ENCODE data around the gene NTRK2. TPM values are rescaled to one million over a fixed set of nuclear protein-coding genes. Genes with fewer than 3 reads are reported as not detected.

Gene NTRK2
- total RNA-seq, 1 experiment from 2014 or later, result not detected

DNA sequence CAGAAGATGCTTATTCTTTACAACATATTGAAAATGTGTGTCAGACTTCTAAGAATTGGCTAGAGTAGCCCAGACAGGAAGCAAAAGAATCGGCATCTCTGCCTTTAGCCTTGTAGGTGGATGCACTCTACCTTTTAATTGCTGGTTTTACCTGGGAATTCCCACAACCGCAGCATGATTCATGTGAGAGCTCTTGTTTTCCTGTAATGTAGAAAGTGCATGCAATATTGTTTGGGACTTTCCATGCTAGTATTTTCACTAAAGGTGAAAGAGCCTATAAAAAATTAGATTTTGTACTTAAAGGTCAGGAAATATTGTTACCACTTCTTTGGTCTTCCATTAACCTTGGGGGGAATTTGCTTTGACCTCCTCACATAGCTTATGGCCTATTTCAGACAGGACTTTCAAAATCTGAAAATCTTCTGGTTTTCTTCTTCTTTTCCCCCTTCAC is 89.8 kb downstream of the NTRK2 start:
- peaks cover 4% of the 10 kb centered on the region; the same call in 1 of the 2 replicates for H3K27me3 ChIP-seq (ENCODE audit: insufficient read depth, low read length)
- no peak overlapping the region for H3K4me2 ChIP-seq (ENCODE audit: low read length)
- no peaks in the 10 kb centered on the region for H3K79me2 ChIP-seq (ENCODE audit: insufficient read depth, low read length)
- H3K9me2 ChIP-seq (ENCODE audit: insufficient read depth), result no peaks in the 10 kb centered on the region
- H3K4me3 ChIP-seq (replicated peaks in 1 of 2; ENCODE audit: low read depth in 1 of 2, low read length in 2 of 2), result no peak overlapping the region
- no peaks in the 10 kb centered on the region for H3K36me3 ChIP-seq (ENCODE audit: control insufficient read depth in 1 of 2, insufficient read depth in 2 of 2, low read length in 2 of 2)
- no peaks in the 10 kb centered on the region for H3K9me3 ChIP-seq (ENCODE audit: control insufficient read depth in 1 of 2, insufficient read depth in 1 of 2, low read depth in 1 of 2, low read length in 2 of 2)
- ChIA-PET RAD21 (ENCODE audit: low non-redundant PET in 1 of 2, low total read pairs in 2 of 2, uncharacterized antibody in 2 of 2, unreplicated experiment in 2 of 2) (no interaction called here), CTCF (no interaction called here), POLR2A (no interaction called here)
- H3K4me1 ChIP-seq (ENCODE audit: control insufficient read depth in 1 of 2, insufficient read depth in 2 of 2, low read length in 2 of 2), result no peaks in the 10 kb centered on the region
- no TSS peak for BruUV-seq (replicated peaks)
- H4K20me1 ChIP-seq (ENCODE audit: insufficient read depth), result no peaks in the 10 kb centered on the region
- no peak overlapping the region for H3K9ac ChIP-seq (ENCODE audit: low read length)
- no peak overlapping the region for H2AFZ ChIP-seq (ENCODE audit: low read depth, low read length, poor library complexity, severe bottlenecking)
- no peak for DNase-seq (ENCODE audit: low read depth, low spot score)
- no peak overlapping the region for H3K27ac ChIP-seq (ENCODE audit: low read depth, low read length)
- no peak for ATAC-seq
- TF ChIP-seq, protein P1, sequence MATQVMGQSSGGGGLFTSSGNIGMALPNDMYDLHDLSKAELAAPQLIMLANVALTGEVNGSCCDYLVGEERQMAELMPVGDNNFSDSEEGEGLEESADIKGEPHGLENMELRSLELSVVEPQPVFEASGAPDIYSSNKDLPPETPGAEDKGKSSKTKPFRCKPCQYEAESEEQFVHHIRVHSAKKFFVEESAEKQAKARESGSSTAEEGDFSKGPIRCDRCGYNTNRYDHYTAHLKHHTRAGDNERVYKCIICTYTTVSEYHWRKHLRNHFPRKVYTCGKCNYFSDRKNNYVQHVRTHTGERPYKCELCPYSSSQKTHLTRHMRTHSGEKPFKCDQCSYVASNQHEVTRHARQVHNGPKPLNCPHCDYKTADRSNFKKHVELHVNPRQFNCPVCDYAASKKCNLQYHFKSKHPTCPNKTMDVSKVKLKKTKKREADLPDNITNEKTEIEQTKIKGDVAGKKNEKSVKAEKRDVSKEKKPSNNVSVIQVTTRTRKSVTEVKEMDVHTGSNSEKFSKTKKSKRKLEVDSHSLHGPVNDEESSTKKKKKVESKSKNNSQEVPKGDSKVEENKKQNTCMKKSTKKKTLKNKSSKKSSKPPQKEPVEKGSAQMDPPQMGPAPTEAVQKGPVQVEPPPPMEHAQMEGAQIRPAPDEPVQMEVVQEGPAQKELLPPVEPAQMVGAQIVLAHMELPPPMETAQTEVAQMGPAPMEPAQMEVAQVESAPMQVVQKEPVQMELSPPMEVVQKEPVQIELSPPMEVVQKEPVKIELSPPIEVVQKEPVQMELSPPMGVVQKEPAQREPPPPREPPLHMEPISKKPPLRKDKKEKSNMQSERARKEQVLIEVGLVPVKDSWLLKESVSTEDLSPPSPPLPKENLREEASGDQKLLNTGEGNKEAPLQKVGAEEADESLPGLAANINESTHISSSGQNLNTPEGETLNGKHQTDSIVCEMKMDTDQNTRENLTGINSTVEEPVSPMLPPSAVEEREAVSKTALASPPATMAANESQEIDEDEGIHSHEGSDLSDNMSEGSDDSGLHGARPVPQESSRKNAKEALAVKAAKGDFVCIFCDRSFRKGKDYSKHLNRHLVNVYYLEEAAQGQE (IDR thresholded peaks at IDR 0.05; ENCODE audit: low read depth), result no peak
- no peak for TF ChIP-seq SP1 (IDR thresholded peaks at IDR 0.05; ENCODE audit: low read depth)
- TF ChIP-seq POLR2A (IDR thresholded peaks at IDR 0.05; ENCODE audit: borderline replicate concordance, extremely low read depth, insufficient read depth, insufficient read length), result no peak
- TF ChIP-seq ELF1 (IDR thresholded peaks at IDR 0.05; ENCODE audit: borderline replicate concordance, low read depth), result no peak
- TF ChIP-seq, protein P2, sequence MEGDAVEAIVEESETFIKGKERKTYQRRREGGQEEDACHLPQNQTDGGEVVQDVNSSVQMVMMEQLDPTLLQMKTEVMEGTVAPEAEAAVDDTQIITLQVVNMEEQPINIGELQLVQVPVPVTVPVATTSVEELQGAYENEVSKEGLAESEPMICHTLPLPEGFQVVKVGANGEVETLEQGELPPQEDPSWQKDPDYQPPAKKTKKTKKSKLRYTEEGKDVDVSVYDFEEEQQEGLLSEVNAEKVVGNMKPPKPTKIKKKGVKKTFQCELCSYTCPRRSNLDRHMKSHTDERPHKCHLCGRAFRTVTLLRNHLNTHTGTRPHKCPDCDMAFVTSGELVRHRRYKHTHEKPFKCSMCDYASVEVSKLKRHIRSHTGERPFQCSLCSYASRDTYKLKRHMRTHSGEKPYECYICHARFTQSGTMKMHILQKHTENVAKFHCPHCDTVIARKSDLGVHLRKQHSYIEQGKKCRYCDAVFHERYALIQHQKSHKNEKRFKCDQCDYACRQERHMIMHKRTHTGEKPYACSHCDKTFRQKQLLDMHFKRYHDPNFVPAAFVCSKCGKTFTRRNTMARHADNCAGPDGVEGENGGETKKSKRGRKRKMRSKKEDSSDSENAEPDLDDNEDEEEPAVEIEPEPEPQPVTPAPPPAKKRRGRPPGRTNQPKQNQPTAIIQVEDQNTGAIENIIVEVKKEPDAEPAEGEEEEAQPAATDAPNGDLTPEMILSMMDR (IDR thresholded peaks at IDR 0.05 in 2 of 3, conservative IDR thresholded peaks at IDR 0.05 in 1 of 3; ENCODE audit: borderline replicate concordance in 1 of 3, insufficient read depth in 1 of 3, low read depth in 2 of 3, low read length in 2 of 3), result no peak
- TF ChIP-seq, protein P3, sequence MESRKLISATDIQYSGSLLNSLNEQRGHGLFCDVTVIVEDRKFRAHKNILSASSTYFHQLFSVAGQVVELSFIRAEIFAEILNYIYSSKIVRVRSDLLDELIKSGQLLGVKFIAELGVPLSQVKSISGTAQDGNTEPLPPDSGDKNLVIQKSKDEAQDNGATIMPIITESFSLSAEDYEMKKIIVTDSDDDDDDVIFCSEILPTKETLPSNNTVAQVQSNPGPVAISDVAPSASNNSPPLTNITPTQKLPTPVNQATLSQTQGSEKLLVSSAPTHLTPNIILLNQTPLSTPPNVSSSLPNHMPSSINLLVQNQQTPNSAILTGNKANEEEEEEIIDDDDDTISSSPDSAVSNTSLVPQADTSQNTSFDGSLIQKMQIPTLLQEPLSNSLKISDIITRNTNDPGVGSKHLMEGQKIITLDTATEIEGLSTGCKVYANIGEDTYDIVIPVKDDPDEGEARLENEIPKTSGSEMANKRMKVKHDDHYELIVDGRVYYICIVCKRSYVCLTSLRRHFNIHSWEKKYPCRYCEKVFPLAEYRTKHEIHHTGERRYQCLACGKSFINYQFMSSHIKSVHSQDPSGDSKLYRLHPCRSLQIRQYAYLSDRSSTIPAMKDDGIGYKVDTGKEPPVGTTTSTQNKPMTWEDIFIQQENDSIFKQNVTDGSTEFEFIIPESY (IDR thresholded peaks at IDR 0.05; ENCODE audit: extremely low read depth, insufficient replicate concordance, low read length), result no peak
- TF ChIP-seq JUND (IDR thresholded peaks at IDR 0.05), result no peak
- TF ChIP-seq TCF7L2 (IDR thresholded peaks at IDR 0.05; ENCODE audit: borderline replicate concordance, extremely low read depth, insufficient read depth, insufficient read length), result no peak
- intact Hi-C loops (cut with micrococcal nuclease), result no loop called here

Measured in HCT116 (cell line).